ENCODE results near the gene CISH.
A peak's percentile ranks its signal among the peaks of the same experiment; 100 is the strongest.

CISH gene

DNA sequence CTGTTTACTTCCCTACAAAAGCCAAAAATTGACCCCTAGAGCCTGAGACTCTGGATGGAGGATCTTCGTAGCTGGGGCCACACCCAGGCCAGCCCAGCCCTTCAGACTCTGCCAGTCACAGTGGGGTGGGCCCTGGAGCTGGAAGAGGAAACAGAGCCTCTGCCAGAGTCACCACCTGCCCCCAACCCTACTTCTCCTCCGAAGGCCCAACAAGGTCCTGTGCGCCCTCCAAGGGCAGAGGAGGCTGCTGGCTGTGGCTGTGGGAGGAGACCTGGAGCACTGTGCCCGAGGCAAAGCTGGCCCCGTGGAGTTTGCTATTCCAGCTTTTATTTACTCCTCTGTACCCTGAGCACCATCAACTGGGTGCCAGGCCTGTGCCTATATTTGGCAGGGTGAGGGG, 19.0 kb downstream of the CISH start:
- DNase-seq, result peak; percentile 76

DNA sequence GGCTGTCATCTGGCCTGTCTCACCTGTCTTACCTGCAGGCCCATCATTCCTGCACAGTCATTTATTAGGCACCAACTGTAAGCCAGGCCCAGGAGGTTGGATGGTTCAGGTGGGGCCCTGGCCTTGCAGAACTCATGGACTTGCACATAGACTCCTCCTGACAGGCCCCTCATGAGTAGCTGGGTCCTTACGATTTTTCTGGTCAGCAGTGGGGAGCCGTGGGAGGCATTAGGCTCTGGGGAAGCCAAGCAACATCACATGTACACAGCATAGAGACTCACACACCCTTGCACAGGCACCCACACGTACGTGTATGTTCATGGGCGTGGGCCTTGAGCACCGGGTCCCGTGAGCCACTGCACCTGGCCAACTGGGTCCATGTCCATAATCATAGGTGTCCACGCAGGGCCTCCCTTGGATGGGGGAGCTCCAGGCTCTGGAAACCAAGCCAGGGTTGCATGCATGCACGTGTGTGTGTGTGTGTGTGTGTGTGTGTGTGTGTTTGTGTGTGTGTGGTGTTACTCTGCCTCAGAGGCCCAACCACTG, 20.3 kb downstream of the CISH start:
- DNase-seq, result no peak

GRCh38 chr3:50588759-50589433, 22.7 kb downstream of the CISH start:
- DNase-seq, result no peak

DNA sequence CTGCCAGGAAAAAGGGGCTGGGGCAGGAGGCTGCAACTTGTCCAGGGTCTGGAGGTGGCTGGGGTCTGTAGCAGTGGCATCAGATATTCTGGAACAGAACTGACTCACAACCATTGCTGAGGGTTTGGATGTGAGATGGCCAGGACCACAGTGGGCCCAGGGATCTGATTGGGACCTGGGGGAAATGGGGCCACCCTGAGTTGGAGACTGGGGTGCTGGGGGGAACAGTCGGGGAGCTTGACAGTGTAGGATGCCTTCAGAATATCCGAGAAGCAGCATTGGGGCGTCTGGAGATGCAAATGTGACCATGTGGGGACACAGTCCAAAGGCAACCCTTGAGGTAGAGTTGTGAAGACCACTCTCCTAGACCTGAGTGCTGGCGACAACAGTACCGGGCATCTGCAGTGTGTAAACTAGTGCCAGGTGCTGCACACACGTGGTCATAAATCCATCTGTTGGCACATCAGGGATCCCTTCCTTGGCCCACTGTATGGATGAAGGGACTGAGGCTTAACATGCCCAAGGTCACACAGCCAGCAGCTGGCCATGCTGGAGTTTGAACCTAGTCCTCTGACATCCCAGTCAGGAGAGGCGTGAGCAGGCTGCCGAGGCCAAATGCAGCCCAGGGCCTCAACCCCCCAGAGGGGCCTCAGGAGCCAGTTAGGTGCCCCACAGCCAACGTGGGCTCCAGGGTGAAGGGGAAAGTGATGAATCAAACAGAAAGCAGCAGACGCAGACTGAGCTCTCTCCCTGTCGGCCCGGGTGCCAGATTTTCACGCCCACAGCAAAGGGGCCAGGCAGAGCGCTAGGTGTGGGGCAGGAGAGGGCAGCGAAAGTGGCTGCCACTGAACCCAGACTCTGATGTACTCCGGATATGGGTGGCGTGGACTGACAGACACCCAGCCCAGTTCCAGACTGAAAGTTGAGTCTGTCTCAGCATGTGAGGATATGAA, 23.5 kb downstream of the CISH start:
- DNase-seq, result no peak

DNA sequence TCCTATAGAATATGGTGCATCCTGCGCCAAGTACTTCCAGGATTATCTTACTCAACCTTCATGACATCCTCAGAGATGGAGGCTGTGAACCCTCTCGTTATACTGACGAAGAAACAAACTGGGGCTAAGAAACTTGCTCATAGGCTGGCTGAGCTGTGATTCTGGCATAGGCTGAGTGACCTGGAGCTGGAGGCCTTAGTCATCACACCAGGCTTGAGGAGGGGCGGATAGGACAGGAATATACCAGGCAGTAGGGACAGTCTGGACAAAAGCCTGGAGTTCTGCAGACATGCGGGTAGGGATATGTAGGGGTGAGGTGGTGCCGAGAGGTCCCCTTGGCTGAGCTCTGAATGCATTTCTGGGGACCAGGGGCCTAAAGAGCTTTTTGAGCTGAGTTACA, 24.2 kb downstream of the CISH start:
- DNase-seq, result no peak

GRCh38 chr3:50586763-50587070, 24.9 kb downstream of the CISH start:
- no peak for DNase-seq

DNA sequence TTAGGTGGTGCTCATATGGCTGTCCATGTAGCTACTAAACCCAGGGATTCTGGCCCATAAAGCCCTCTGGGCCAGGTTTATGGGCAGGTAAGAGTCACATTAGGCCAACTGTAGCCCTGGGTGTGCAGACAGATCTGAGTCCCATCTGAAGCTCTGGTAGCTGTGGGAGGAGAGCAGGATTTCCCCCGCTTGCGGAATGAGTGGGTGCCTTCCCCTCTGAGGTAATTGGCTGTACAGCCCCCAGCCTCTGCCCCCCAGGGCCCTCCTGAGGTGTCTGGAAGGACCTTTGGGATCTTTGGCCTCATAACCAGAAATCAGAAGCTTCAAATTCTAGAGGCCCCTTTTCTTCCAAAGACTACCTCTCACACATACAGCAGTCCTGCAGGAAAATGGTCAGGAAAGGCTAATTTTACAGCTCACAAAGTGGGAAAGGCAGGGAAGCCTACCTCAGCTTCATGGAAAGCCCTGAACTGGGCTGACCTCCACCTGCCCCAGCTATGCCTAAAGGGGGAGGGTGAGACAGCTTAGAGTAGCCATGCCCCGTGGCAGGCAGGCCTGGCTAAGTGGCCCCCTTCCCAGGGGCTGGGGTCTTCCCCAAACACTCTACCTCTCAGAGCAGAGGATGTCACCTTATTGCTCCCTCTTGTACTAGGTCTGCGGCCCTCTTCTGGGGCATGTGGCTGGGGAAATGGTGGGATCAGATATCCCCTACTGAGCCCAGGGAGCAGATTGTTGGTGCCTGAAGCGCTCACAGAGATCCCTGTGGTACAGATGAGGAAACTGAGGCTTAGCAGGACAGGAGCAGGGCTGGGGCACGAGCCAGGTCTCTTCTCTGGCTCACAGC, 25.4 kb downstream of the CISH start:
- DNase-seq, result no peak

DNA sequence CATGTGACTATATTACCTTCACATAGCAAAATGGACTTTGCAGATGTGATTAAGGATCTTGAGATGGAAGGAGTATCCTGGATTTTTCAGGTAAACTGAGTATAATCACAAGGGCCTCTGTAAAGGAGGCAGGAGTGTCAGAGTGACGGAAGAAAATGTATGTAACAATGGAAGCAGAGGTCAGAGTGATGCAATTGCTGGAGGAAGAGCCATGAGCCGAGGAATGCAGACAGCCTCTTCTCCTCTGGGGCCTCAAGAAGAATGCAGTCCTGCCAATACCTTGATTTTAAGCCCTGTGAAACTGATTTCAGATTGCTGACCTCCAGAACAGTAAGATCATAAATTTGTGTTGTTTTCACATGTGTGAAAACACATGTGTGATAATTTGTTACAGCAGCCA, 27.2 kb downstream of the CISH start:
- no peak for DNase-seq

DNA sequence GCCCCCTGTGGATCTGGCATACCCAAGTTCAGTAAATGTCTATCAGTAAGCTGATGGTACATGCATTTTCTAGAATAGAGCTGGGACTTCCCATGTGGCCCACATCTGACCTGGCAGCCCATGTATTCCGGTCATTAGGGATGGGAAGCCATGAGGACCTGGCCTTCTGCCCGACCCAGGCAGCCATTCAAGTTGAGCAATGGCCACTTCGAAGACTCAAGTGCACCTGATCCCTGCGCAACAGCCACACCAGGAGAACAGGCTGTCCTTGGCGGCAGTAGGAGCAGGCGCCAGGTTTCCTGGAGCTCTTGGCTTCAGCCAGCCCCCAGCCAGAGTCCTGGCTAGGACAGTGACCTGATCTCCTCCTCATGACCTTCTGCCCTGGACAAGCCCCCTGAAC, 27.7 kb downstream of the CISH start:
- no peak for DNase-seq

- no peak for DNase-seq
Measured at GRCh38 chr3:50582083-50582482, 29.5 kb downstream of the CISH start.

- no peak for DNase-seq
Measured at GRCh38 chr3:50581459-50581842, 30.1 kb downstream of the CISH start.

GRCh38 chr3:50580683-50581458, 30.7 kb downstream of the CISH start:
- no peak for DNase-seq

DNA sequence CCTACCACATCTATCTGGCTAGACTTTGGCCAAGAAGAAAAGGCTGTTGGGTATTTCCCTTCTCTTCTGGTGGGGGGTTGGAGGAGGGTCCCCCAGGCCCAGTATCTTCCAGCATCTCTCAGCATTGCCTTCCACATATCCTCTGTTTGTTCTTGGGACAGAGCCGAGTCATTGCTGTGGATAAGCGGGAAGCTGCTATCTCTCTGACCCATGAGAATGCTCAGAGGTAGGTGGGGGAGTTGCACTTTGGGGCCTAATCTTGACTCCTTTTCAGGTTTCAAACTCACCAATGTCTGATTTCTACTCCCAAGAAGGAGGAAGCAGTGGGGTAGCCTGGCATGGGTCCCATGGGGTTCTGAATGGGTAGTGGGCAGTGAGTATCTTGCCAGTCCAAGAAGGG, 34.2 kb downstream of the CISH start:
- no peak for DNase-seq

DNA sequence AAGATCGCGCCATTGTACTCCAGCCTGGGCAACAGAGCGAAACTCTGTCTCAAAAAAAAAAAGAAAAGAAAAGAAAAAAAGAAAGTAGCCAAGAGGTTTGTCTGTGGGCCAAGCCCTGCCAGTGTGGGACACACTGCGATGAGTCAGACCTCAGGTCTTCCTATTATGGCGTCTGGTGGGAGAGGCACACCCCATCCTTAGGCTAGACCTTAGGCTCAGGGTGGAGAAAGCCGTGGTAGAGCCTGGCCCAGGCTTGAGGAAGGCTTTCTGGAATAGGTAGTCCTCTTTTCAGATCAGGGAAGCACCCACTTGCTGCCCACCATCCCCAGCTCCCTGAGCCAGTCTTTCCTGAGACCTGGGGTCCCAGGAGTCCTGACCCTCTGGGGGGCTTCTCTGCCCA, 36.2 kb downstream of the CISH start:
- no peak for DNase-seq

- no peak for DNase-seq
Measured at GRCh38 chr3:50574444-50574831, 37.1 kb downstream of the CISH start.

- DNase-seq, result no peak
Measured at GRCh38 chr3:50573566-50574443, 37.8 kb downstream of the CISH start.

- no peak for DNase-seq
Measured at GRCh38 chr3:50572801-50573371, 38.7 kb downstream of the CISH start.

DNA sequence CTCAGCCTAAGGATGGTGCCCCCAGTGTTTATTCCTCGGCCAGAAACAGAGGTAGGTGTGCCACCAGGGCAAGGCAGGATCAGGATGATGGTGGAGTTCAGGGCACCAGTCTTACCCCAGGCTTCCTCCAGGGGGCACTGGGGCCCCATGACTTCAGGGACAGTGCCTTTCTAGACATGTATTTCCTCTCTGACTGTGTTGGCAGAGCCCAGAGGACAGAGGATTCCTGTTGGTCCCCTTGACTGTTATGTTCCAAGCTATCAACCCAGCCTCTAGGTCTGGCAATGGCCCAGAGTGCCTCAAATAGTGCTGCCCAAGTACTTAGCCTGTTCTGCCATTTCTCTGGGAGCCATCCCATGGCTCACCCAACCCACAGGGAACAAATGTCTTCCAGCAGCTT, 39.4 kb downstream of the CISH start:
- peak; percentile 66 for DNase-seq

DNA sequence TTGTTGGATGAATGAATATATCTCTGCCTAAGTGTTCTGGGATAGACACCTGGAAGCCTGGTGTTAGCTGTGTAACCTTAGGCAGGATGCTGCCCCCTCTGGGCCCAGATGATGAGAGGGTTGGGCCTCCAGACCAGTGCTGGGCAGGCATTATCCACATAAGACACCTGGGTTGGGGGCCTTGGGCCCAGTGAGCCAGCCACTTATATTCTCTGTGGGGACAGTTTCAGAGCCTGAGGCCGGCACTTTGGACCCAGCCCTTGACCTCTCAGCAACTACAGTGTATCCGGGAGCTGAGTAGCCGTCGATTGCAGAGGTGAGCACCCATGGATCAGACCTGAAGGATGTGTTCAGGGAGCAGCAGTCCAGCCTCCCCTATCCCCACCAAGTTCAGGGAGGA, 40.1 kb downstream of the CISH start:
- DNase-seq, result no peak

DNA sequence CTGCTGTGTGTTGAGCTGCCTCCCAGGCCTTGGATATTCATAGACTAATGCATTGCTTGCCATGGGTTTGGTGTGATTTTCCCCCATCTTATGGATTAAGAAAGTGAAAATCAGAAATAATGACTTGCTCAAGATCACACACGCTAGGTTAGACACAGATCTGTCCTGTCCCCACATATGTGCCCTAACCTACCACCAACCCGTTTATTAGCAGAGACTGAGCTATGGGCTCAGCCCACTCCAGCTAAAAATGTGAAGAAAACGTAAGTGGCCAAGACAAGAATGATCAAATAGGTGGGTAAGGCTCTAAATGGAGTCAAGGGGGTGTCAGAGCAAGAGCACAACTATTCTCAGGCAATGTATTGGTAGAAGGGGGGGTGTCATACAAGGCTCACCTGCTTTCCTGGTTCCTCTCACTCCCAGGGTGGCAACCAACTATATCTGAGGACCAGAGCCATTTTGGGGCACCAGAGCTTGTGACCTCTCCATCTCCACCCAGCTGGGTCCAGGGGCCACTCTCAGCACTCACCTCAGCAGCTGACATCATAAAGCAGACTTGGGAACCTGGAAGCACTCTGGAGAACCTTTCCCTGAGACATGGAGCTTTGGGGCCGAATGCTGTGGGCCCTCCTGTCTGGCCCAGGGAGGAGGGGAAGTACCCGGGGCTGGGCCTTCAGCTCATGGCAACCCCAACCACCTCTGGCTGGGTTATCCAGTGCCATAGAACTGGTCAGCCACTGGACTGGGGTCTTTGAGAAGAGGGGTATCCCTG, 40.9 kb downstream of the CISH start:
- no peak for DNase-seq
